Colonic mucosa (tissue), 4 donors: ENCODE data around the gene BAX. TPM values are rescaled to one million over a fixed set of nuclear protein-coding genes. Genes with fewer than 3 reads are reported as not detected.

ENCODE experiments used
- DNase-seq: peaks from one replicate; pipeline ENCODE4 v3.0.0-alpha.2; 2020
- H3K27ac ChIP-seq: fragments of 200-600 bp; one replicate; pipeline ENCODE4 v1.8.0; 2021
- H3K27me3 ChIP-seq: fragments of 200-600 bp; one replicate; pipeline ENCODE4 v1.8.0; 2021
- H3K36me3 ChIP-seq: fragments of 200-600 bp; one replicate; pipeline ENCODE4 v1.8.0; 2021
- H3K4me1 ChIP-seq: fragments of 200-600 bp; one replicate; pipeline ENCODE4 v1.8.0; 2021; ENCODE audit warnings: mild to moderate bottlenecking
- H3K4me3 ChIP-seq: fragments of 200-600 bp; one replicate; pipeline ENCODE4 v1.8.0; 2021
- H3K9ac ChIP-seq, 2 donors: one replicate each; pipeline ENCODE4 v1.7.0; 2013; ENCODE audit warnings: control low read depth in 2 of 2, low read depth in 2 of 2, low read length in 2 of 2
- H3K9me3 ChIP-seq: fragments of 200-600 bp; one replicate; pipeline ENCODE4 v1.8.0; 2021
- intact Hi-C: fragments of 100-400 bp; cut with DNase I; formaldehyde crosslinking; loops from one replicate; pipeline ENCODE4 v1.14.1; 2022
- total RNA-seq, 2 donors: library from RNA; stranded (reverse); fragmentation: NEBNext Ultra II Directional in 1 of 2; extraction: Animal tissue kit (Norgen Biotek cat#: 25700) in 1 of 2; gene quantifications; one replicate each; pipeline ENCODE4 v1.2.1, GENCODE V29; 2021
- TF ChIP-seq, protein P1 (sequence below): fragments of 200-600 bp; IDR thresholded peaks from one replicate; pipeline ENCODE4 v1.8.0; 2022; ENCODE audit warnings: antibody characterized with exemption, mild to moderate bottlenecking
- donor health status: healthy.
- donor health status: DM: no; HTN: no; CAD: no.
- donor health status: DM: no; HTN: no; CAD: no.

The BAX gene
- total RNA-seq, 2 donors from 2014 or later, result 144 to 223 TPM

DNA sequence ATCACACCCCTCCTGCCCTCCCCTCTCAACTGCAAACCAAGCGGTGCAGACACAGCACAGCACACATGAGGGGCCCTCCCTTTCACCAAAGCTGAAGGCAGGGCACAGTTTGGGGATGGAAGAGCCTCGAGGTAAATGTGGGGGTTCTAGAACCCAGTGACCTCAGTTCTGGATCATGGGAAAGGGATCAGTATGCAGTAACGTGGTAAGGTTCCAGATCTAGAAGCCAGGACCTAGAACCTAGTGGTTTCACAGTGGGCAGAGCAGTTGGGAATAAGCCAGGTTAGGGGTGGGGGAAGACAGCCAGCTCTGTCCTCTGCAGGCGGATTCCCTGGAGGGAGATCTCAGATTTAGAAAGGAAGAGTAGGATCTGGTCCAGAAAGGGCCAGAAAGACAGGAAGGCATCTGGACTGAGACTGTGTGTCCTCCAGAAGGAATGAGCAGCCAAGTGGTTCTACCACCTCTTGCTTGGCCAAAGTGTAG lies 13.5 kb downstream of the BAX start:
- Histone ChIP-seq H3K27ac (peak overlapping the region; percentile 76), H3K9me3 (no peaks in the 10 kb centered on the region), H3K9ac (no peak overlapping the region), H3K4me1 (no peaks in the 10 kb centered on the region), H3K27me3 (no peaks in the 10 kb centered on the region), H3K4me3 (no peak overlapping the region), H3K36me3 (no peaks in the 10 kb centered on the region)
- TF ChIP-seq, protein P1, sequence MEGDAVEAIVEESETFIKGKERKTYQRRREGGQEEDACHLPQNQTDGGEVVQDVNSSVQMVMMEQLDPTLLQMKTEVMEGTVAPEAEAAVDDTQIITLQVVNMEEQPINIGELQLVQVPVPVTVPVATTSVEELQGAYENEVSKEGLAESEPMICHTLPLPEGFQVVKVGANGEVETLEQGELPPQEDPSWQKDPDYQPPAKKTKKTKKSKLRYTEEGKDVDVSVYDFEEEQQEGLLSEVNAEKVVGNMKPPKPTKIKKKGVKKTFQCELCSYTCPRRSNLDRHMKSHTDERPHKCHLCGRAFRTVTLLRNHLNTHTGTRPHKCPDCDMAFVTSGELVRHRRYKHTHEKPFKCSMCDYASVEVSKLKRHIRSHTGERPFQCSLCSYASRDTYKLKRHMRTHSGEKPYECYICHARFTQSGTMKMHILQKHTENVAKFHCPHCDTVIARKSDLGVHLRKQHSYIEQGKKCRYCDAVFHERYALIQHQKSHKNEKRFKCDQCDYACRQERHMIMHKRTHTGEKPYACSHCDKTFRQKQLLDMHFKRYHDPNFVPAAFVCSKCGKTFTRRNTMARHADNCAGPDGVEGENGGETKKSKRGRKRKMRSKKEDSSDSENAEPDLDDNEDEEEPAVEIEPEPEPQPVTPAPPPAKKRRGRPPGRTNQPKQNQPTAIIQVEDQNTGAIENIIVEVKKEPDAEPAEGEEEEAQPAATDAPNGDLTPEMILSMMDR, result no peak
- no peak for DNase-seq
- intact Hi-C loops, result loop anchor here (5.0 to 10.0 kb wide), 2 partner anchors 93 to 171 kb away; partner anchors contain the start of gene PPP1R15A

DNA sequence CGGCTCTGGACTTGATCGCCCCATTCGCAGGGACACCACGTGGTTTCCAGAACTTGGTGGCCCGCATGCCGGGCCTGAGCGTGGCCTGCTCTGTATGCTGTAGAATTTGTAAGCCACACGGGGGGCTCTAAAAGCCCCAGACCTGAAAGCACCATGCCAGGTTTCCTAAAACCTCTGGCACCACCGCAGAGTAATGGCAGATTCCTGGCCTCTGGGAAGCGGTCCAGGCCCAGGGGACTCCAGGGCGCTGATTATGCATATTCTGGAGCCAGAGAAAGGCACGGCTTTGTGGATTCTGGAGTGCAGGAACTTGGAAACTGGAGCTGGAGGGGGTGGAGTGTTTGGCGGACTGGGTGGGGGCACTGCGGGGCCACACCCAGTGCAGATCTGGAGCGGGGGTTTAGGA lies 14.1 kb downstream of the BAX start:
- intact Hi-C loops, result loop anchor here (5.0 to 10.0 kb wide), 2 partner anchors 94 to 172 kb away; partner anchors contain the start of gene PPP1R15A
- Histone ChIP-seq H3K36me3 (no peaks in the 10 kb centered on the region), H3K27me3 (no peaks in the 10 kb centered on the region), H3K4me1 (no peaks in the 10 kb centered on the region), H3K9me3 (no peaks in the 10 kb centered on the region), H3K27ac (no peak overlapping the region), H3K9ac (no peak overlapping the region), H3K4me3 (no peak overlapping the region)
- TF ChIP-seq, protein P1, result no peak
- DNase-seq, result no peak

DNA sequence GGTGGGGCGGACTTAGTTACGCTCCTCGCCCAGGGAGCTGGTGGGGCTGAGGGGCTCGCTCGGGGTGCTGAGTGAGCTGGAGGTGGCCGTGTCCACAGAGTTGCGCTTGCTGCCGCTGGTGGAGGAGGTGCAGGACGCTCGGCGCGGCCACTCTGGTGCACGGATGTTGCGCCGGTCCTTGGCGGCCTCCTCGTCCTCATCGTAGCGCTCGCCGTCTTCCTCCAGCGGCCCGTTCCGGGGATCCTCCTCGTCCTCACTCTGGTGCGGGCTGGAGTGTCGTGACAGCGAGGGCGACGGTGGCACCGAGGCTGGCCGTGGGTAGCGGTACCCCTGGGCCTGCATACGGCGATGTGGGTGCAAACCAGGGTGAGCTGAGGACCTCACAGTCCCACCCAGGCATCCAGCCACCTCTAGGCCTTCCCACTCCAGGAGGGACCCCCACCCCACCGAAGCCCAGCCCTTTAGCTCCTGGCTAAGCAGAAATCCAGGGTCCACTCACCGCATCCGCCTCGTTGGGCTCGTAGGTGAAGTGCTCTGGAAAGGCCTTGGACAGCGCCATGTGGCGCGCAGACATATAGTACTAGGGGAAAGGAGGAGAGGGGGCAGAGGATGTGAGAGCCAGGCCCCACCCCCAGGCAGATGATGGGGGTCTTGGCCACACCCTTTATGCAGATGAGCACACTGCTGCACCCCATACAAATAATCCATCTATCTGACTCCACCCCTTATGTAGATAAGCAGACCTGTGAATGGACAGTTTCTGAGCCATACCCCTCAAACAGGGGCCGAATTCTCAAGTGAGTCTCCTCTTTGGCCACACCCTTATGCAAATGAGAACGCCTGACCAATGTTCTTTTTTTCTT lies 14.8 kb downstream of the BAX start:
- Histone ChIP-seq H3K27ac (no peak overlapping the region), H3K27me3 (no peaks in the 10 kb centered on the region), H3K4me3 (no peak overlapping the region), H3K9me3 (no peaks in the 10 kb centered on the region), H3K4me1 (no peaks in the 10 kb centered on the region), H3K36me3 (no peaks in the 10 kb centered on the region), H3K9ac (no peak overlapping the region)
- no peak for DNase-seq
- TF ChIP-seq, protein P1, result no peak
- intact Hi-C loops, result loop anchor here (2.0 to 10.0 kb wide), 3 partner anchors 95 to 172 kb away; partner anchors contain the start of gene PPP1R15A

DNA sequence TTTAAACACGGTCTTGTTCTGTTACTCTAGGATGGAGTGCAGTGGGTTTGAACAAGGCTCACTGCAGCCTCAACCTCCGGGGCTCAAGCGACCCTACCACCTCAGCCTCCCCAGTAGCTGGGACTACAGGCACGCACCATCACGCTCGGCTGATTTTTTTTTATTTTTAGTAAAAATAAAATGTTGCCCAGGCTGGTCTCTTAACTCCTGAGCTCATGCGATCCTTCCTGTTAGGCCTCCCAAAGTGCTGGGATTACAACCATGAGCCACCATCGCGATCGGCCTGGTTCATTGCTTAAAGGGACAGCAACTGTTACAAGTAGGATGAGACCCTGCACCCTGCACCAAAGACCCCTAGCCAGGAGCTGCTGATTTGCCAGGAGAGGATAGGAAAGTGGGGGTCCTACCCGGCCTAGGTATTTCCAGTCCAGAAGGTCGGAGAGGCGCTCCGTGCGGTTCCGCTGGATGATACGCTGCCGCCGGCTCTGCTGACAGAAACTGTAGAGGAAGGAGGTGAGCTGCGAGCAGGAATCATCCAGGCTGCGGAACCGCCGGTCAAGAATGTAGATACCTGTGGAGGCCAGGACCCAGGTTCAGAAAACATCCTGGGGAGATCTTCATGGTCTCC lies 15.6 kb downstream of the BAX start:
- TF ChIP-seq, protein P1, result no peak
- Histone ChIP-seq H3K9ac (no peak overlapping the region), H3K27ac (no peak overlapping the region), H3K9me3 (no peaks in the 10 kb centered on the region), H3K27me3 (no peaks in the 10 kb centered on the region), H3K4me3 (no peak overlapping the region), H3K4me1 (no peaks in the 10 kb centered on the region), H3K36me3 (no peaks in the 10 kb centered on the region)
- no peak for DNase-seq
- intact Hi-C loops, result loop anchor here (2.0 kb wide), 1 partner anchor 127 kb away; no protein-coding TSS in a partner anchor

GRCh38 chr19:48970923-48971395 lies 16.3 kb downstream of the BAX start:
- no peaks in the 10 kb centered on the region for H3K36me3 ChIP-seq
- H3K9me3 ChIP-seq, result no peaks in the 10 kb centered on the region
- intact Hi-C loops, result loop anchor here (2.0 kb wide), 1 partner anchor 128 kb away; no protein-coding TSS in a partner anchor
- H3K27me3 ChIP-seq, result no peaks in the 10 kb centered on the region
- peak; percentile 81 for DNase-seq
- H3K4me1 ChIP-seq, result no peaks in the 10 kb centered on the region
- peak overlapping the region in 1 of 2 donors; percentile 15 for H3K9ac ChIP-seq
- TF ChIP-seq, protein P1, result peak; percentile 96
- H3K27ac ChIP-seq, result no peak overlapping the region
- H3K4me3 ChIP-seq, result no peak overlapping the region
